Fibroblast of the aortic adventitia (primary cell): ENCODE data around the gene CCR9. TPM values are rescaled to one million over a fixed set of nuclear protein-coding genes. Genes with fewer than 3 reads are reported as not detected.

ENCODE experiments used
- DNase-seq: peaks from one replicate; pipeline ENCODE4 v3.0.0-alpha.2; 2010; ENCODE audit warnings: low read depth
- H3K4me3 ChIP-seq: 2 replicates; pipeline ENCODE4 v1.5.1; 2011; ENCODE audit warnings: low read depth, mild to moderate bottlenecking, control low read depth, low read length, moderate library complexity
- CTCF ChIP-seq: IDR thresholded peaks from 2 replicates; pipeline ENCODE4 v1.5.1; 2011; ENCODE audit warnings: mild to moderate bottlenecking, low read length, control low read depth, inconsistent platforms; ENCODE audit not compliant: insufficient read depth
- total RNA-seq: library from RNA; depleted of rRNA; stranded (reverse); fragments of >200 nt; gene quantifications from 2 replicates; pipeline ENCODE4 v1.2.3, GENCODE V29; 2012; ENCODE audit warnings: low replicate concordance

The CCR9 gene
- total RNA-seq, 1 donor = not detected

- TF ChIP-seq CTCF = no peak
- H3K4me3 ChIP-seq = no peak overlapping the region
- no peak for DNase-seq
Observed at GRCh38 chr3:45940004-45940780, 53.8 kb downstream of the CCR9 start.

GRCh38 chr3:45940781-45941365, 54.5 kb downstream of the CCR9 start:
- TF ChIP-seq CTCF = no peak

GRCh38 chr3:45942051-45942825, 55.9 kb downstream of the CCR9 start:
- no peak overlapping the region for H3K4me3 ChIP-seq
- TF ChIP-seq CTCF = no peak
- no peak for DNase-seq

More at GRCh38 chr3:45940781-45941365, 54.5 kb downstream of the CCR9 start:
- DNase-seq = no peak
- H3K4me3 ChIP-seq = no peak overlapping the region

GRCh38 chr3:45943207-45943846, 57.0 kb downstream of the CCR9 start, which contains the start of gene CXCR6:
TSS of gene CXCR6 (plus strand) at chr3:45943464. CDS start at chr3:45946482, 3,018 bp downstream.
- peak; percentile 12 for DNase-seq
- no peak within 1 kb of the TSS for H3K4me3 ChIP-seq
- no peak for TF ChIP-seq CTCF

- no peak for DNase-seq
- TF ChIP-seq CTCF = no peak
- no peak overlapping the region for H3K4me3 ChIP-seq
Observed at GRCh38 chr3:45944830-45945620, 58.7 kb downstream of the CCR9 start.

GRCh38 chr3:45946307-45946706, 60.0 kb downstream of the CCR9 start:
- H3K4me3 ChIP-seq = no peak overlapping the region
- TF ChIP-seq CTCF = no peak
- DNase-seq = no peak
